GM23338 (cell line): ENCODE data around the gene CEP68. TPM values are rescaled to one million over a fixed set of nuclear protein-coding genes. Genes with fewer than 3 reads are reported as not detected.

Experiments
- ATAC-seq: fragments of 200-7000 bp; cut with Tn5 transposase; 3 replicates; pipeline ENCODE4 v1.9.1; 2020
- DNase-seq: peaks from one replicate; pipeline ENCODE4 v3.0.0-alpha.2; 2015; ENCODE audit warnings: low spot score
- H2AFZ ChIP-seq: fragments of 200-600 bp; sonication (generic); 2 replicates; pipeline ENCODE4 v1.8.0; 2016; ENCODE audit warnings: antibody characterized with exemption, mild to moderate bottlenecking, moderate library complexity
- H3F3A ChIP-seq: fragments of 200-600 bp; sonication (generic); replicated peaks from 2 replicates; pipeline ENCODE4 v1.8.0; 2017; ENCODE audit warnings: antibody characterized with exemption, mixed run types, low read depth
- H3K27ac ChIP-seq: fragments of 200-600 bp; sonication (generic); 2 replicates; pipeline ENCODE4 v1.6.1; 2016; ENCODE audit warnings: low read depth
- H3K27me3 ChIP-seq: fragments of 200-600 bp; sonication (generic); 2 replicates; pipeline ENCODE4 v1.8.0; 2016; ENCODE audit warnings: mild to moderate bottlenecking, mixed run types, moderate library complexity; ENCODE audit not compliant: insufficient read depth
- H3K36me3 ChIP-seq: fragments of 200-600 bp; sonication (generic); 2 replicates; pipeline ENCODE4 v1.8.0; 2016; ENCODE audit warnings: mild to moderate bottlenecking; ENCODE audit not compliant: insufficient read depth
- H3K4me1 ChIP-seq: fragments of 200-600 bp; sonication (generic); 2 replicates; pipeline ENCODE4 v1.8.0; 2016; ENCODE audit warnings: mild to moderate bottlenecking, moderate library complexity; ENCODE audit not compliant: insufficient read depth
- H3K4me2 ChIP-seq: fragments of 200-600 bp; sonication (generic); 2 replicates; pipeline ENCODE4 v1.7.1; 2017; ENCODE audit warnings: mixed run types
- H3K4me3 ChIP-seq: fragments of 200-600 bp; sonication (generic); 2 replicates; pipeline ENCODE4 v1.6.1; 2016; ENCODE audit warnings: mixed run types
- H3K79me2 ChIP-seq: fragments of 200-600 bp; sonication (generic); replicated peaks from 2 replicates; pipeline ENCODE4 v1.8.0; 2017; ENCODE audit warnings: mild to moderate bottlenecking; ENCODE audit not compliant: insufficient read depth
- H3K9me2 ChIP-seq: fragments of 200-600 bp; sonication (generic); 2 replicates; pipeline ENCODE4 v1.8.0; 2017; ENCODE audit not compliant: insufficient read depth
- H4K20me1 ChIP-seq: fragments of 200-600 bp; sonication (generic); replicated peaks from 2 replicates; pipeline ENCODE4 v1.8.0; 2017; ENCODE audit warnings: mild to moderate bottlenecking; ENCODE audit not compliant: insufficient read depth
- H3K27ac Mint-ChIP-seq: 2 replicates; pipeline ENCODE4 v1.8.0; 2020; ENCODE audit warnings: inconsistent platforms, mild to moderate bottlenecking, moderate library complexity, mixed read lengths
- H3K27me3 Mint-ChIP-seq: 3 replicates; pipeline ENCODE4 v1.8.0; 2022; ENCODE audit warnings: low read depth, mild to moderate bottlenecking, moderate library complexity, mixed read lengths, inconsistent platforms; ENCODE audit not compliant: insufficient read depth, poor library complexity
- H3K36me3 Mint-ChIP-seq: 3 replicates; pipeline ENCODE4 v1.8.0; 2021; ENCODE audit warnings: low read depth, mild to moderate bottlenecking, inconsistent platforms, moderate library complexity, mixed read lengths
- H3K4me1 Mint-ChIP-seq: 3 replicates; pipeline ENCODE4 v1.8.0; 2020; ENCODE audit warnings: mild to moderate bottlenecking, inconsistent platforms, mixed read lengths
- H3K4me3 Mint-ChIP-seq: 3 replicates; pipeline ENCODE4 v1.8.0; 2021; ENCODE audit warnings: moderate library complexity, mild to moderate bottlenecking, inconsistent platforms, mixed read lengths
- H3K9me3 Mint-ChIP-seq: 3 replicates; pipeline ENCODE4 v1.8.0; 2020; ENCODE audit warnings: moderate library complexity, mild to moderate bottlenecking, inconsistent platforms, mixed read lengths
- CREB1 ChIP-seq: fragments of 250-450 bp; sonication (Bioruptor Pico); IDR thresholded peaks from 2 replicates; pipeline ENCODE4 v1.5.0; 2020; ENCODE audit warnings: low read depth, mild to moderate bottlenecking, moderate library complexity
- CTCF ChIP-seq, 2 experiments: fragments of 200-600 bp in 1 of 2; sonication (generic) in 1 of 2; conservative IDR thresholded peaks; 2 replicates each; pipeline versions ENCODE4 v1.5.1 to v1.6.1; 2016 to 2017; ENCODE audit warnings: antibody characterized with exemption in 2 of 2, low read depth in 2 of 2, mild to moderate bottlenecking in 2 of 2, moderate library complexity in 1 of 2
- ETS1 ChIP-seq: IDR thresholded peaks from 2 replicates; pipeline ENCODE4 v1.6.1; 2016; ENCODE audit warnings: antibody characterized with exemption
- EZH2 ChIP-seq: fragments of 200-600 bp; sonication (generic); IDR thresholded peaks from one replicate; pipeline ENCODE4 v1.8.0; 2017; ENCODE audit warnings: antibody characterized with exemption, mild to moderate bottlenecking, low read depth; ENCODE audit not compliant: unreplicated experiment
- EZH2phosphoT487 ChIP-seq: fragments of 200-600 bp; sonication (generic); IDR thresholded peaks from one replicate; pipeline ENCODE4 v1.8.1; 2018; ENCODE audit warnings: antibody characterized with exemption; ENCODE audit not compliant: unreplicated experiment
- JUNB ChIP-seq: IDR thresholded peaks from one replicate; pipeline ENCODE4 v1.6.1; 2016; ENCODE audit warnings: antibody characterized with exemption; ENCODE audit not compliant: unreplicated experiment
- NANOG ChIP-seq: IDR thresholded peaks from 2 replicates; pipeline ENCODE4 v1.6.1; 2016; ENCODE audit warnings: antibody characterized with exemption, borderline replicate concordance
- POLR2AphosphoS5 ChIP-seq: IDR thresholded peaks from 2 replicates; pipeline ENCODE4 v1.6.1; 2016; ENCODE audit warnings: antibody characterized with exemption, low read depth
- REST ChIP-seq: IDR thresholded peaks from one replicate; pipeline ENCODE4 v1.6.1; 2018; ENCODE audit warnings: antibody characterized with exemption; ENCODE audit not compliant: unreplicated experiment
- STAT1 ChIP-seq: IDR thresholded peaks from one replicate; pipeline ENCODE4 v1.6.1; 2016; ENCODE audit warnings: antibody characterized with exemption; ENCODE audit not compliant: unreplicated experiment
- ZNF114 ChIP-seq: fragments of 250-450 bp; sonication (Bioruptor Pico); IDR thresholded peaks from 2 replicates; pipeline ENCODE4 v1.5.0; 2020; ENCODE audit warnings: mild to moderate bottlenecking, moderate library complexity
- ZNF462 ChIP-seq: fragments of 250-450 bp; sonication (Bioruptor Pico); IDR thresholded peaks from 2 replicates; pipeline ENCODE4 v1.5.0; 2020; ENCODE audit warnings: mild to moderate bottlenecking, moderate library complexity
- polyA plus RNA-seq: library from polyadenylated mRNA; unstranded; fragments of >200 nt; fragmentation: Nextera tagmentation; extraction: Ambion mirVana; gene quantifications from 2 replicates; pipeline ENCODE4 v1.2.1, GENCODE V29; 2016
- total RNA-seq: library from RNA; depleted of rRNA; stranded (reverse); fragments of >200 nt; shearing (Covaris generic); gene quantifications from 2 replicates; pipeline ENCODE4 v1.2.3, GENCODE V29; 2014

The CEP68 gene
- total and polyA plus RNA-seq, 2 experiments from 2014 or later, result 13.0 to 24.4 TPM

GRCh38 chr2:65120990-65121693, 64.9 kb downstream of the CEP68 start (continued):
- TF ChIP-seq CTCF (conservative IDR thresholded peaks at IDR 0.05; ENCODE audit: low read depth in 2 of 2), result no peak
- TF ChIP-seq EZH2, result no peak
- no peak for TF ChIP-seq ZNF114 (CRISPR knock-in tag)
- no peak for TF ChIP-seq ETS1
- no peak for TF ChIP-seq STAT1
- no peak for TF ChIP-seq REST
- TF ChIP-seq EZH2phosphoT487, result no peak
- no peak for TF ChIP-seq POLR2AphosphoS5
- no peak for TF ChIP-seq NANOG
- no peak for TF ChIP-seq CREB1 (CRISPR knock-in tag)
- TF ChIP-seq JUNB, result no peak

GRCh38 chr2:65122313-65122712, 66.1 kb downstream of the CEP68 start:
- ATAC-seq (no peak), DNase-seq (no peak)
- peaks cover 100% of the 10 kb centered on the region for H3K79me2 ChIP-seq
- no peaks in the 10 kb centered on the region for H3K9me3 Mint-ChIP-seq
- H3K4me2 ChIP-seq, result no peak overlapping the region
- H3K27ac ChIP-seq, result no peak overlapping the region
- H3K4me3 ChIP-seq, result no peak overlapping the region
- peaks cover 31% of the 10 kb centered on the region for H3K4me1 ChIP-seq
- no peak overlapping the region for H2AFZ ChIP-seq
- H3K27ac Mint-ChIP-seq, result no peak overlapping the region
- H3K9me2 ChIP-seq, result no peaks in the 10 kb centered on the region
- H3K36me3 Mint-ChIP-seq, result no peaks in the 10 kb centered on the region
- H3K27me3 Mint-ChIP-seq, result peaks cover 9% of the 10 kb centered on the region
- no peak overlapping the region for H3K4me3 Mint-ChIP-seq
- H3K36me3 ChIP-seq, result no peaks in the 10 kb centered on the region
- H4K20me1 ChIP-seq, result peaks cover 65% of the 10 kb centered on the region
- no peaks in the 10 kb centered on the region for H3F3A ChIP-seq
- no peaks in the 10 kb centered on the region for H3K27me3 ChIP-seq
- peaks cover 16% of the 10 kb centered on the region for H3K4me1 Mint-ChIP-seq
- no peak for TF ChIP-seq POLR2AphosphoS5
- no peak for TF ChIP-seq STAT1
- no peak for TF ChIP-seq ZNF462 (CRISPR knock-in tag)
- TF ChIP-seq ZNF114 (CRISPR knock-in tag), result no peak
- TF ChIP-seq EZH2, result no peak
- TF ChIP-seq CREB1 (CRISPR knock-in tag), result no peak
